Sciatic nerve (tissue), 2 donors: ENCODE results near the gene IFNAR1. TPM values are rescaled to one million over a fixed set of nuclear protein-coding genes. Genes with fewer than 3 reads are reported as not detected.
A peak's percentile ranks its signal among the peaks of the same experiment; 100 is the strongest.
"Not testable (repeated sequence)": the region's sequence is repeated elsewhere in the genome, so short reads cannot be mapped to it uniquely, and the experiment has no call there.

ENCODE experiments used
- ATAC-seq: fragments of 200-7000 bp; cut with Tn5 transposase; one replicate; pipeline ENCODE4 v1.9.1; 2020; ENCODE audit warnings: mild to moderate bottlenecking, moderate library complexity
- DNase-seq: peaks from one replicate; pipeline ENCODE4 v3.0.0-alpha.2; 2020; ENCODE audit warnings: low spot score
- intact Hi-C: fragments of 100-400 bp; cut with DNase I; formaldehyde crosslinking; loops from one replicate; pipeline ENCODE4 v1.14.2; 2022
- total RNA-seq: library from RNA; stranded (reverse); fragmentation: NEBNext Ultra II Directional; extraction: Animal tissue kit (Norgen Biotek cat#: 25700); gene quantifications from one replicate; pipeline ENCODE4 v1.2.1, GENCODE V29; 2021
- donor health status: DM: no; HTN: no; CAD: no.
- donor health status: DM: no; HTN: no; CAD: no.

IFNAR1 gene
- total RNA-seq, 1 donor from 2014 or later: 61.7 TPM

DNA sequence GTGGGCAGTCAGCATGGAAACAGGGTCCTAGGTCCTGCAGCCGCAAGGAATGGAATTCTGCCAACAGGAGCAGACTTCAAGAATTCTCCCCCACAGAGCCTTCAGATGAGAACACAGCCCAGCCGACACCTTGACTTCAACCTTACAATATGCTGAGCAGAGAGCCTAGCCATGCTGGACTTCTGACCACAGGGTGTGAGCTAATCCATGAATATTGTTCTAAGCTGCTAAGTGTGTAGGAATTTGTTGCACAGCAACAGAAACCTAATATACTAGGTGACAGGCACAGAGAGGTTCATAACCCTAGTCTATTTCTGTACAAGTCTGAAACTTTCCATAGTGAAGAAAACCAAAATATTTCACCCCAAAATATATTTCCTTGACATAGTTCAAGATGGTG lies 45.5 kb downstream of the IFNAR1 start:
- intact Hi-C loops: loop anchor here (10.0 kb wide), 1 partner anchor 166 kb away; no protein-coding TSS in a partner anchor
- no peak for ATAC-seq
- DNase-seq: no peak

- intact Hi-C loops: loop anchor here (10.0 kb wide), 1 partner anchor 167 kb away; no protein-coding TSS in a partner anchor
- ATAC-seq (no peak), DNase-seq (no peak)
Observed at GRCh38 chr21:33371366-33371765, 46.6 kb downstream of the IFNAR1 start.

- peak; percentile 38 for DNase-seq
- intact Hi-C loops: loop anchor here (10.0 kb wide), 1 partner anchor 168 kb away; no protein-coding TSS in a partner anchor
- no peak for ATAC-seq
Observed at GRCh38 chr21:33372582-33372981, 47.8 kb downstream of the IFNAR1 start.

- ATAC-seq (no peak), DNase-seq (peak; percentile 30)
- intact Hi-C loops: loop anchor here (10.0 kb wide), 1 partner anchor 169 kb away; no protein-coding TSS in a partner anchor
Observed at GRCh38 chr21:33373451-33373850, 48.7 kb downstream of the IFNAR1 start.

GRCh38 chr21:33374080-33374449 lies 49.3 kb downstream of the IFNAR1 start:
- peak; percentile 62 for ATAC-seq
- intact Hi-C loops: loop anchor here (10.0 kb wide), 1 partner anchor 169 kb away; no protein-coding TSS in a partner anchor

DNA sequence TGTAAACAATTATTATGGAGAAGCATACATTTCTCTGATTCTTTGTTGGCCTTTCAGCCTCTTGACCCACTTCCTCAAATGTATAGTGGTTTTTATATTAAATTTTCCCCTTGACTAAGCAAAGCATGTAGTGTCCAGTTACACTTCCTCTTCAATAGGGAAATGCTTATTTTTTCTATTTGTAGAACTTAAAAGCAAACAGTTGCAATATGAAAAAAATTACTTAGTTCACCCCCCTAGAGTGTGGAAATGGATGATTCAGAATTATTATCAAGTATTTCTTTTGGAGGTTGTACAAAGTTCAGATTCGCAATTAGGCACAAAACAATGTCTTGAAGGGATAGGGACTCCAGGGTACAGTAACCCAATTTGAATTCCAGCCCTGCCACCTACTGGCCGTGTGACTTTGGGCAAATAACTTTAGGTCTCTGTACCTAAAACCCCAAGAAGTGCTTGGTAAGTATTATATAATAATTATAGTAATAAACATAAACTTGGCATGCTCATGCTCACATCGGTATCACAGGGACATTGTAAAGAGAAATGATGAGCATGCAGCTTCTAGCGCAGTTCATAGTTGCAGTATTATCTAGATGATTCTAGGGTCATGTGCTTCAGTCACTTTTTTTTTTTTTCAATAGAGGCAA lies 49.8 kb downstream of the IFNAR1 start:
- intact Hi-C loops: loop anchor here (10.0 kb wide), 1 partner anchor 170 kb away; no protein-coding TSS in a partner anchor
- DNase-seq (peak; percentile 76), ATAC-seq (peak; percentile 81)

More at GRCh38 chr21:33374080-33374449, 49.3 kb downstream of the IFNAR1 start:
- no peak for DNase-seq

DNA sequence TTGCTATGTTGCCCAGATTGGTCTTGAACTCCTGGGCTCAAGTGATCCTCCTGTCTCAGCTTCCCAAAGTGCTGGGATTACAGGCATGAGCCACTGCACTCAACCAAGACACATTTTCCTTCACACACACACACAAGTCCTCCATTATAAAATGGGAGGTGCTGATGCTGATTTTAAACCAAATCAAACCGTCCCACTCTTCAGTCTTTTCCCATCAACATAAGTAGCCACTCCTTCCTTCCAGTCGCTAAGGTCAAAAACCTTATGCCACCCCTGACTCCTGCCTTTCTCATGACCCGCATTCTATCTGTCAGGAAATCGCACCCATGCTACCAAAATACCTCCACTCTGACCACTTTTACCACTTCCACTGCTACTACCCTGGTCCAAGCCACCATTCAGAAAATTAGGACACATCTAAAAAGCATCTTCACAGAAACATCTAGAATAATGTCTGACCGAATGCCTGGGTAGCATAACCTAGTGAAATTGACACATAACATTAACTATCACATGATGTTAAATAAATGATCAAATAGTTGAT lies 50.4 kb downstream of the IFNAR1 start:
- no peak for ATAC-seq
- peak; percentile 15 for DNase-seq
- intact Hi-C loops: loop anchor here (10.0 kb wide), 1 partner anchor 170 kb away; no protein-coding TSS in a partner anchor

GRCh38 chr21:33377221-33377920 lies 52.6 kb downstream of the IFNAR1 start:
- intact Hi-C loops: loop anchor here (10.0 kb wide), 1 partner anchor 173 kb away; no protein-coding TSS in a partner anchor

DNA sequence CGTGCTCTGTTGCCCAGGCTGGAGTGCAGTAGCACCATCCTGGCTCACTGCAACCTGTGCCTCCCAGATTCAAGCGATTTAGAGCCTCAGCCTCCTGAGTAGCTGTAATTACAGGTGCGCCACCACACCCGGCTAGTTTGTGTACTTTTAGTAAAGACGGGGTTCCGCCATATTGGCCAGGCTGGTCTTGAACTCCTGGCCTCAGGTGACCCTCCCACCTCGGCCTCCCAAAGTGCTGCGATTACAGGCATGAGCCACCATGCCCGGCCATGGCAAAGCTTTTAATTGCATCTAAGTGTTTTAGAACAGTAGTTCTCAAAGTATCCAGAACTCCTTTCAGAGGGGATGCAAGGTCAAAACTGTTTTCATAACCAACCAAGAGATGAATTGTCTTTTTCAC lies 53.3 kb downstream of the IFNAR1 start:
- DNase-seq (peak; percentile 41), ATAC-seq (no peak)
- intact Hi-C loops: loop anchor here (10.0 kb wide), 1 partner anchor 173 kb away; no protein-coding TSS in a partner anchor

More at GRCh38 chr21:33377221-33377920, 52.6 kb downstream of the IFNAR1 start:
- ATAC-seq (no peak), DNase-seq (peak; percentile 31)

DNA sequence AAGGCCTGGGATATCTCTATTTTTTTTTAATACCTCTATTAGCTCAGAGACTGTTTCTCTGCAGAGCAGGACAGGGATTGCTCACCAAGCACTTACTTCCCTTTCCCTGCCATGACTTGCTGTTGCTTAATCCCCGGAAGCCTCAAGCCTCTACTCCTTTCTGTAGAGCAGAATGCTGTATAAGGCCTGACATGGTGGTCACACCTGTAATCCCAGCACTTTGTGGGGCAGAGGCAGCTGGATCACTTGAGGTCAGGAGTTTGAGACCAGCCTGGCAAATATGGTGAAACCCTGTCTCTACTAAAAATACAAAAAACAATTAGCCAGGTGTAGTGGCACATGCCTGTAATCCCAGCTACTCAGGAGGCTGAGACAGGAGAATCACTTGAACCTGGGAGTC lies 55.2 kb downstream of the IFNAR1 start:
- not testable (repeated sequence) for DNase-seq
- intact Hi-C loops: loop anchor here (10.0 kb wide), 1 partner anchor 175 kb away; no protein-coding TSS in a partner anchor
- peak; percentile 70 for ATAC-seq

GRCh38 chr21:33380483-33380998 lies 55.8 kb downstream of the IFNAR1 start:
- ATAC-seq: peak; percentile 91
- intact Hi-C loops: no loop called here
- DNase-seq: peak; percentile 89

- DNase-seq, ATAC-seq, intact Hi-C loops: not testable (repeated sequence)
Observed at GRCh38 chr21:33381381-33381780, 56.6 kb downstream of the IFNAR1 start.

DNA sequence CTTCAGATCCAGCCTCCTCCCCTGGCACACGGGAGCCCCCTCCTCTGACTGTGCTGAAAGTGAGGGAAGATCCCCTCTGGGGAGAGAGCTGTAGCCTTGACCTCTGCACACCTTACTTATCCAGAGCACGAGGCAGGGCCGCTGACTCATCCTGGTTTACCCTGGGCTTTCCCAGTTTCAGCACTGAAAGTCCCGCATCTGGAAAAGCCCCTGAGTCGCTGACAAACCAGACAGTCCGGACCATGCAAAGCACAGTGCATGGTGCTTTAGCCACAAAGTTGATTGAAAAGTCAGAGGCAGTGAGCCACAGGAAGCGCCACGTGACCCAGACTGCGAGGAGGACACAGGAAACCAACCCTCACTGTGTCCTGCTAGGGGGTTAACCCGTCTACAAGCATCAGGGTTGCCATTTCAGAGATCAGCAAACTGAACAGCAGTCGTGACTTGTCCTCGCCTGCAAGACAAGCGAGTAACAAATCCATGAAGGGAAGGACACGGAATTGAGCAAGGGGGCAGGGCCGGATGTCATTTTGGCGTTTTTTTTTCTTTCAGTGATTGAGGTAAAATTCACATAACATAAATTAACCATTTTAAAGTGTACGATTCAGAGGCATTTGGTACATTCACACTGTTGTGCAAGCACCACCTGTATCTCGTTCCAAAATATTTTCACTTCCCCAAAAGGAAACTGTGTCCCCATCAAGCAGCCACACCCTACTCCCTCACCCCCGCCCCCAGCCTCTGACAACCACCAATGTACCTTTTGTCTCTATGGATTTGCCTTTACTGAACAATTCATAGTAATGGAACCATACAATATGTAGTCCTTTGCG lies 58.5 kb downstream of the IFNAR1 start:
- DNase-seq: peak; percentile 80
- intact Hi-C loops: no loop called here
- ATAC-seq: peak; percentile 59

DNA sequence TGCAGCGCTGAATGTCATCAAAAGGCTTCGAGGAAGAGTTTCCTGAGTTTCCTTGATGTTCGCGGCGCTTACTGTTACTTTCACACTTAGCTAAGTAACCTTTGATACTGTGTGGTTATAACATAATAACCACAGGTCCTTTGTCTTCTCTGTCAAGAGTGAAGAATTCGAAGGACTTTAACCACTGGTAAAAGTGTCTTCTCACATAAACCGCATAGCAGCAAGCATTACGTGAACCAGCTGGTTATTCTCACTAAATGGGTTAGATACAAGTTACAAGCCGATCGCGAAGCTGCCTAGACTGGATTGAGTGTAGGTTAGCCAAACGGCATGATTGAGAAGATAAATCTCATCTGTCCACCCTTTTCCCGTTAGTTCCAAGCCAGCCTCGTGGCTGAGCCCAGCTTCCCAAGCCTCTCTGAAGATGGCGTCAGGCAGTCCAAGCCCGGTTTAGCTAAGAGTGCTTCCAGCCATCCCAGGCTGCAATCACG lies 60.1 kb downstream of the IFNAR1 start:
- DNase-seq: no peak
- intact Hi-C loops: no loop called here
- no peak for ATAC-seq

- DNase-seq (no peak), ATAC-seq (no peak)
- intact Hi-C loops: no loop called here
Observed at GRCh38 chr21:33386222-33386784, 61.5 kb downstream of the IFNAR1 start.

GRCh38 chr21:33387294-33387693 lies 62.5 kb downstream of the IFNAR1 start:
- no peak for ATAC-seq
- intact Hi-C loops: no loop called here
- no peak for DNase-seq

DNA sequence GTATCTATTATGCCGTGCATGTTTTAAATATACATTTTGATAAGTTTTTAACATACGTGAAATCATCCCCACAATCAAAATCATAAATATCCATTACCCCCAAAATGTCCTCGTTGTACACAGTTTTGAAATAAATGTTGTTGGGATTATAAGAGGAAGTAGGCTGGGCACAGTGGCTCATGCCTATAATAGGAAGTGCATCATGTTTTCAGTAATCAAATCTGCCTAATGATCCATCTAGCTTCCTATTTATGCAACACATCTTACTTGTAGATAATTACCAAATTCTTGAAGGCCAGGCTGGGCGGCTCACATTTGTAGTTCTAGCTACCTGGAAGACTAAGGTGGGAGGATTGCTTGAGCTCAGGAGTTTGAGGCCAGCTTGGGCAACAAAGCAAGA lies 63.4 kb downstream of the IFNAR1 start:
- DNase-seq (no peak), ATAC-seq (no peak)
- intact Hi-C loops: no loop called here

DNA sequence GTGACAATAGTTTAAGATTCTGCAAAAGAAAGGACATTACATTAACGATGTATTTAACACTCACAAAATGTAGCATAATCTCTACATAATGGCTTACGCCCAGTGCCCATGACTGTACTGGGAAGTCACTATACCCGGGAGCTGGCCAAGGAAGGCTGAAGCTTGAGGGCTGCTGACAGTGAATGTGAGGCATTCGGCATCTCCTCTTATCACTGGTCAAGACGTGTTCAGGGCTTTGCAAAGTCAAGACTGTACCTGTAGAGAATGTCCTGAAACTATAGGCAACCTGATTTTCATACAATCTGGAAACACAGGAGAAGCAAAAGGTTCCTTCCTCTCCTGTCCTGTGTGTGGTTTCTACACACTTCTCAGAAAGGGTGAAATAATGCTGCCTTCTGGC lies 65.7 kb downstream of the IFNAR1 start:
- no peak for ATAC-seq
- intact Hi-C loops: no loop called here
- no peak for DNase-seq
